Prostate gland (tissue), 2 donors: ENCODE results near the gene CDC73.

ENCODE experiments used
- POLR2A ChIP-seq: fragments of 450-650 bp; IDR thresholded peaks from one replicate; pipeline ENCODE4 v1.6.1; 2016; ENCODE audit warnings: antibody characterized with exemption, mild to moderate bottlenecking
- TF ChIP-seq, protein P1 (sequence below), 4 experiments: fragments of 200-600 bp in 2 of 4; fragments of 450-650 bp in 2 of 4; sonication (generic) in 2 of 4; IDR thresholded peaks; 1 replicate in 3 of 4; 2 replicates in 1 of 4; pipeline ENCODE4 v1.5.1; 2016 to 2019; ENCODE audit warnings: antibody characterized with exemption in 4 of 4, mild to moderate bottlenecking in 2 of 4, moderate library complexity in 2 of 4

DNA sequence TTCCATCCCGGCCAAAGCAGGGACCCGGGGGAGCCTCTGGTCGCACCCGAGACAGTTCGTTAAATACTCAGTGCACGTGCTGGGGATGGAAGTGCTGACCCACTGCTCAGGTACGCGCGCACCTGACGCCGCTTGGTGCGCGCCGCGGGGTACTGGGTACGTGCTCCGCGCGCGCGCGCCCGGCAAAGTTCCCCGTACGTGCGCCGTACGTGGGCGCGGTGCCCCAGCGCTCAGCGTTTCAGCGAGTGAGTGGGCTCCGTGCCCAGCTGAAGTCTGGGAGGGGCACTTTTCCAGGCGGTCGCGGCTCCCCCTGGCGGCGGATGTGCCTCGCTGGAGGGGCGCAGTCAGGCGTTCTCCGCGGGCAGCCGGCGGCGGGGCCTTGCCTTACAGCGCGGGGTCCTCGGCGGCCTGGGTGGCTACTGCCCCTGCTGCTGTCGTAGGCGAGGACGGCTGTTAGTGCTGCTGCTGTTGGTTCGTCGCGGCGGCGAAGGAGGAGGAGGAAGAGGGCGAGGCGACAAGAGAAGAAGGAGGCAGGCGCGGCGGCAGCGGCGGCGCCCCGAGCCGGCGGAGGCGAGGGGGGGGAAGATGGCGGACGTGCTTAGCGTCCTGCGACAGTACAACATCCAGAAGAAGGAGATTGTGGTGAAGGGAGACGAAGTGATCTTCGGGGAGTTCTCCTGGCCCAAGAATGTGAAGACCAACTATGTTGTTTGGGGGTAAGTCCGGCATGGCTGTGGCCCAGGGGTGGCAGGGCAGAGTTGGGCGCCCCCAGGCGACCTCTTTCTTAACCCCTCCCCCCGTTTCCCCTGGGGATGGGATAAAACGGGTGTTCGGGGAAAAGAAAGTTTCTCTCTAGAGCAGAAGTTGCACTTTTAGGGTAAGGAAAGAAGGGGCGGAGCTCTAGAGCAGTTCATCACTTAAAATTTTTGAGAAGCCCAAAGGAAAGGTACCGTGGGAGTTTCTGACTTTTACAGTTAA is at the start of gene CDC73:
- TF ChIP-seq, protein P1, sequence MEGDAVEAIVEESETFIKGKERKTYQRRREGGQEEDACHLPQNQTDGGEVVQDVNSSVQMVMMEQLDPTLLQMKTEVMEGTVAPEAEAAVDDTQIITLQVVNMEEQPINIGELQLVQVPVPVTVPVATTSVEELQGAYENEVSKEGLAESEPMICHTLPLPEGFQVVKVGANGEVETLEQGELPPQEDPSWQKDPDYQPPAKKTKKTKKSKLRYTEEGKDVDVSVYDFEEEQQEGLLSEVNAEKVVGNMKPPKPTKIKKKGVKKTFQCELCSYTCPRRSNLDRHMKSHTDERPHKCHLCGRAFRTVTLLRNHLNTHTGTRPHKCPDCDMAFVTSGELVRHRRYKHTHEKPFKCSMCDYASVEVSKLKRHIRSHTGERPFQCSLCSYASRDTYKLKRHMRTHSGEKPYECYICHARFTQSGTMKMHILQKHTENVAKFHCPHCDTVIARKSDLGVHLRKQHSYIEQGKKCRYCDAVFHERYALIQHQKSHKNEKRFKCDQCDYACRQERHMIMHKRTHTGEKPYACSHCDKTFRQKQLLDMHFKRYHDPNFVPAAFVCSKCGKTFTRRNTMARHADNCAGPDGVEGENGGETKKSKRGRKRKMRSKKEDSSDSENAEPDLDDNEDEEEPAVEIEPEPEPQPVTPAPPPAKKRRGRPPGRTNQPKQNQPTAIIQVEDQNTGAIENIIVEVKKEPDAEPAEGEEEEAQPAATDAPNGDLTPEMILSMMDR (IDR thresholded peaks at IDR 0.05) = peak; percentile 92 to 99 (median 96)
- TF ChIP-seq POLR2A = peak; percentile 86
